ENCODE data around the gene STK25. TPM values are rescaled to one million over a fixed set of nuclear protein-coding genes. Genes with fewer than 3 reads are reported as not detected.
A peak's percentile ranks its signal among the peaks of the same experiment; 100 is the strongest.
"Not testable (repeated sequence)": the region's sequence is repeated elsewhere in the genome, so short reads cannot be mapped to it uniquely, and the experiment has no call there.

STK25 gene
- polyA plus RNA-seq, 4 donors, result 189 to 222 (median 210) TPM

- DNase-seq (ENCODE audit: low read depth in 4 of 4, low spot score in 2 of 4), result no peak
Observed at GRCh38 chr2:241514553-241514952, 6.2 kb upstream of the STK25 start.

GRCh38 chr2:241511091-241511741, 2.8 kb upstream of the STK25 start:
- no peak for DNase-seq (ENCODE audit: low read depth in 4 of 4, low spot score in 2 of 4)

GRCh38 chr2:241509155-241509784, 886 bp upstream of the STK25 start:
- no peak for DNase-seq (ENCODE audit: low read depth in 4 of 4, low spot score in 2 of 4)

GRCh38 chr2:241507430-241508239, 749 bp downstream of the STK25 start:
- DNase-seq (ENCODE audit: low read depth in 4 of 4, low spot score in 2 of 4), result peak in 1 of 4 donors; percentile 29

GRCh38 chr2:241506793-241507429, 1.5 kb downstream of the STK25 start:
- no peak for DNase-seq (ENCODE audit: low read depth in 4 of 4, low spot score in 2 of 4)

GRCh38 chr2:241506317-241506716, 2.1 kb downstream of the STK25 start:
- DNase-seq (ENCODE audit: low read depth in 4 of 4, low spot score in 2 of 4), result not testable (repeated sequence)

- DNase-seq (ENCODE audit: low read depth in 4 of 4, low spot score in 2 of 4), result no peak
Observed at GRCh38 chr2:241505781-241506201, 2.6 kb downstream of the STK25 start.

- no peak for DNase-seq (ENCODE audit: low read depth in 4 of 4, low spot score in 2 of 4)
Observed at GRCh38 chr2:241505086-241505780, 3.2 kb downstream of the STK25 start.

- DNase-seq (ENCODE audit: low read depth in 4 of 4, low spot score in 2 of 4), result no peak
Observed at GRCh38 chr2:241503776-241504392, 4.5 kb downstream of the STK25 start.

- DNase-seq (ENCODE audit: low read depth in 4 of 4, low spot score in 2 of 4), result no peak
Observed at GRCh38 chr2:241502281-241502680, 6.1 kb downstream of the STK25 start.

GRCh38 chr2:241501551-241501950, 6.8 kb downstream of the STK25 start:
- DNase-seq (ENCODE audit: low read depth in 4 of 4, low spot score in 2 of 4), result no peak

- DNase-seq (ENCODE audit: low read depth in 4 of 4, low spot score in 2 of 4), result no peak
Observed at GRCh38 chr2:241501099-241501541, 7.3 kb downstream of the STK25 start.

GRCh38 chr2:241500431-241500975, 7.9 kb downstream of the STK25 start:
- no peak for DNase-seq (ENCODE audit: low read depth in 4 of 4, low spot score in 2 of 4)

- DNase-seq (ENCODE audit: low read depth in 4 of 4, low spot score in 2 of 4), result no peak
Observed at GRCh38 chr2:241500016-241500415, 8.4 kb downstream of the STK25 start.

- DNase-seq (ENCODE audit: low read depth in 4 of 4, low spot score in 2 of 4), result no peak
Observed at GRCh38 chr2:241499146-241499965, 9.0 kb downstream of the STK25 start.

GRCh38 chr2:241498115-241499070, 10.0 kb downstream of the STK25 start:
- no peak for DNase-seq (ENCODE audit: low read depth in 4 of 4, low spot score in 2 of 4)
